GM21529 (cell line): ENCODE measurements around the gene GUCY2D.

Experiments
- ATAC-seq: cut with Tn5 transposase; IDR thresholded peaks from one replicate; pipeline ENCODE4 v1.9.1; 2021; ENCODE audit not compliant: unreplicated experiment

Gene GUCY2D

DNA sequence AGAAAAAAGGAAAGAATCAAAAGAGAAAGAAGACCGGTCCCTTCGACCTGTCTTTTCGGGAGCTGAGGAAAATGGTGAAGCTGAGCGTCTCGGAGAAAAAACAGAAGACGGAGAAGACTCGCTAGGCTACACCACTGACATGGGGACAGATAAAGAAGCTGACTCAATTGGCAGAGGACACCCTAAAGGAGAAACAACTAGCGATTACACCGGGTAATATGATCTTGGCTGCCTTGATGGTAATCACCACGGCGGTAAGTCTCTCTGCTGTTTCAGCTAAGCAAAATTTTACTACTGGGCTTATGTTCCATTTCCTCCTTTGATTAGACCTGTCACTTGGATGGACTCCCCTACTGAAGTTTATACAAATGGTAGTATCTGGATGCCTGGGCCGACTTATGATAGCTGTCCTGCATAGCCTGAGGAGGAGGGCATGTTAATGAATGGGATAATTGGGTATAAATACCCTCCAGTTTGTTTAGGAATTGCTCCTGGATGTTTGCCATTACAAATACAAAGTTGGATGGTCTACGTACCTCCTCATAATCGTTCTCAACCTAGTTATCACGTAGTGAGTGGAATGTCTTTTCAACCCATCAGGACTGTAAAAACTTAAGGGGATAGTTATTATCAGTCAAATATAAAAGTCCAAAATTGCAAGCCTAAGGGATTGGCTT, 60.5 kb downstream of the GUCY2D start:
- no peak for ATAC-seq

DNA sequence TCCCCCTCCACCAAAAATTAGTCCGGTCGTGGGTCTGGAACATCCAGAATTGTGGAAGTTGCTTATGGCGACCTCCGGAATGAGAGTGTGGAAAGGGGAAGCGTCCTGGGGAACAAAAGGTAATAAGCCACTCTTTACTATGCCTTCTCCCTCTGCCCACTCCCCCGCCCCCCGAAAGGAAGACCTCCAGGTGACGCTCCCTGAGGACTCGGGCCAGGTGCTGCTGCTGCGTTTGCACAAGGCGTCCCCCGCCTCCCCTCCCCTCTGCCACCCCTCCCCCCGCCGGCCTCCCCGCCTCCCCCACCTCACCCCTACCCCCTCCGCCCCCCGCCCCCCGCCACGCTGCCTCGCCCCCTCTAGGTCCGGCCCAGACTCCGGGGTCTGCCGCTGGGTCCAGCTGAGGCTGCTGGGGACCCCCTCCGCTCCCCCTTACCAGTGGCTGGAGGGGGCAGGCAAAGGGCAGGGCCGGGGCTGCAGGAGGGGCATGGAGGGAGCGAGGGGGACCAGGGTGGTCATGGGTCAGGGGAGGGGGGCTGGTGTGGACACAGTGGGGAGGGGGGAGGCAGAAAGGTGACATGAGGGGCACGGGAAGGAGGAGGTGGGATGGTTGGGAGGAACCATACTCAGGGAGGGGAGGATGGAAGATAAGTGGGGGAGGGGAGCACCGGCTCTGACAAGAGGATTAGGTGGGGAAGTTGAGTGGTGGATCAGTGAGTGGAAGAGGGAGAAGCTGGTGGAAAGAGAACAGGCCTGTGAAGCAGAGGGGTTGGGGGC, 61.5 kb downstream of the GUCY2D start:
- ATAC-seq, result no peak

DNA sequence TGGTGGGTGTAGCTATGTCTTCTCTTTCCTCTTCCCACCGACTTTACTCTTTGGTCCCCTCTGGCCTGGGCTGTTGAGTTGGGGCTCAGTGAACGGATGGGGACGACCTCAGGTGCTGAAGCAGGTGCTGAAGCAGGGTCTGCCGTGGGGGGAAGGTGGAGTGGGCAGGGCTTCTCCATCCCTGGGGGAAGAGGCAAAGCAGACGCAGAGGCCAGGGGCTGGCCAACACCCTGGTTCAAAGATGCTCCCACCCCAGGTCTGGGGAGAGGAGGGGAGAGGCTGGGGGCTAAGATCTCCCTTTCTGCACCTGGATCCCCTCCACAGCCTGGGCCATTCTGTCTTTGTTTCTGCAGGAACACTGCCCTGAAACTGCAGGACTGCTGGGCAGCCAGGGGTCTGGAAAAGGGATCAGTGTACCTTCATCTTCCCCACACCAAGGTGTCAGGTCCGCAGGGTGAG, 62.2 kb downstream of the GUCY2D start:
- no peak for ATAC-seq

DNA sequence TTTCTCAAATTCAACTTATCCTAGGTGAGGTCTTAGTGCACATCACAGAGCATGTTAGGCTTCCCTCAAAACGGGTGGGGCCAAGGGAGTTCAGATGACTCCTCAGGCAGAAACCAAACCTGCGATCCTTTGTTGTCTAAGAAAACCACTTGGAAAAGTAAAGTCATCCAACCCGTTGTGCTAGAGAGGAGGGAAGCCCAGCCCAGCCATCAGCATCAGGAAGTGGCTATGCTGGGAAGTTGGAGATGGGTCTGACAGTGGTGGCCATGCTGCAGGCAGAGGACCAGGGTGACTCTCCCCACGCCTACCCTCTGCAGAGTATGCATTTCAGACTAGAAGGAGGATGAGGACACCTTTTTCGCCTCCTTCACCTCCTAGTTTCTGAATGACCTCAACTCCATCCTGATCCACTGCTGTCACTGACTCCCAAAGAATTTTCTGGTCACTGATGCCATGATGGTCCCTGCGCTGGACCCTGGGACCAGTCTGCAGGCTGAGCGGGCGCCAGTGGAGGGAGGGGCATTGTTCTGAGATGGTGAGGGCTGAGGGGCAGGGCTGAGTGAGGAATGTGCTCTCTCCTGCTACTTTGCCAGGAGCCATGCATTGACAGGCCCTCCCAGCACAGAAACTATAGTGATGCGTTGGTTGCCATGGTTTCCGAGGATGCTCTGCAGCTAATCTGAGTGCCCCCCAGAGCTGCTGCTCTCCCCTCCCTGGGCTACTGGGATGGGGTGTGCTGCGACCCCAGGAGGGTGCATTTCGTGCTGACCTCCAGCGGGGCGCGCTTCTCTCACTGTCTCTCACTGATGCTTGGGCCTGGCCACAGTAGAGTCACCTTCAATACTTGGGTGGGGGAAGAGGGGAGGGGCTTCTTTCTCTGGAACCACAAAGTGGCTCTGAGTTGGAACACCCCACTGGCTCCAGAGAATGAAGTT, 64.7 kb downstream of the GUCY2D start:
- no peak for ATAC-seq

DNA sequence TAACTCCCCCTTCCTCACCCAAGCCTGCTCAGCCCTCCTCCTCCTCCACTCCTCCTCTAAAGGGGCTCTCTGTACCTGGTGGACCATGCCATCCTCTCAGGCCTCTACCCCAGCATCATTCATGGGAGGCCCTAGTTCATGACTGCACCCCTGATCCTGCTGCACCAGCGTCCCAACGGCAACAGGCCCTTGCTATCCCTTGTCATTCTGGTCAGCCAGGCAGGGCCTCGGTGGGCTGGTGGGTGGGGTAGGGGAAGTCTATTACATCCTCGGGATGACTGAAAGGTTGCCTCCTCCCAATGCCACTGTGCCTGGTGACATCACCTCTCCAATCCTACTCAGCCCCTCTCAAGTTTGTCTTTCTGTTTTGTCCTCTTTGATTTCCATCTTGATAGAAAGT, 65.4 kb downstream of the GUCY2D start:
- no peak for ATAC-seq

DNA sequence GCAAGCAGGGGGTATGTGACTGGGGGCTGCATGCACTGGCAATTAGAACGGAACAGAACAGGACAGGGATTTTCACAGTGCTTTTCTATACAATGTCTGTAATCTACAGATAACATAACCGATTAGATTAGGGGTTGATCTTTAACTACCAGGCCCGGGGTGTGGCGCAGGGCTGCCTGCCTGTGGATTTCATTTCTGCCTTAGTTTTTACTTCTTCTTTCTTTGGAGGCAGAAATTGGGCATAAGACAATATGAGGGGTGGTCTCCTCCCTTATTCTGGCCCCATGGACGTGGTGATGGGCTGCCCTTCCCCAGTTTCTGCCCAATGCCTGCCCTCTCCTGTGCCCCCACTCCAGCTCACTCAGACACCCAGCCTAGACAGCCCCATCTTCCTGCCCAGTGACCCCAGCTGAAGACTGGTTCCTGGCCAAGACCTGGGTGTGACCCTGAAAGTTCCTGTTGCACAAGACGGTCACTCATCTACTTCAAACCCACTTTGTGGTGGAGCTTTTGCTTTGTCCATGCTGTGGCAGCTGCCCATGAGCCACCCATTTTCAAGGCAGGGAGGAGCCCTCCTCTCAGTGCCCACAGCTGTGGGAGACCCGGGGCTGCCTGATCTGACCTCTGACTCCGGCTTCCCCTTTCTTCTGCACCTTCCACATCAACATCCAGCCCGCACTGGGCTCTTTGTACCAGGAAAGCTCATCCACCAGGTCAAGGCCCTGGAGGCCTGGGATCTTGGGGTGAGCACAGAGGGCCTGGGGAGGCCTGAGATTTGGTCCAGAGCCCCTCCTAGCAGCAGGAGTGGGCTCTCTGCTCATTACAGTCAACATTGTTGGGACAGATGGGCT, 66.5 kb downstream of the GUCY2D start:
- no peak for ATAC-seq

DNA sequence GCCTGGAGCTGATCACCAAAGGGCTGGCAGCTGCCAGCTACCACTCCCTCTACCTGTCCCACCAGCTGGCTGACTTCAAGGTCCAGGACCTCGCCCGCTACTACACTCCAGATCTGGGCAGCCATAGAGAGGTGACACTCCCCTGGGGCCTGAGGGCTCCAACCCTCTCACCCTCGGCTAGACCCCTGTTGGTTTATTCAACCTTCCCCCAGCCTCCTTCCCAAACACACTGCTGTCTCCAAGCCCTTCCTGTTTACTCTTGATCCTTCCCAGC, 67.1 kb downstream of the GUCY2D start:
- no peak for ATAC-seq
